Motor neuron (in vitro differentiated cells): ENCODE measurements around the gene NECTIN4. TPM values are rescaled to one million over a fixed set of nuclear protein-coding genes. Genes with fewer than 3 reads are reported as not detected.
"Not testable (repeated sequence)": the region's sequence is repeated elsewhere in the genome, so short reads cannot be mapped to it uniquely, and the experiment has no call there.

ENCODE experiments used
- ATAC-seq, 8 experiments: fragments of 200-7000 bp; cut with Tn5 transposase; replicated peaks in 6 of 8; 2 replicates each; pipeline ENCODE4 v1.8.0; 2021; ENCODE audit warnings: mild to moderate bottlenecking in 8 of 8, moderate library complexity in 8 of 8
- H3K27ac ChIP-seq, 2 donors: fragments of 250-450 bp; sonication (Bioruptor Pico); 2 replicates each; pipeline ENCODE4 v1.9.0; 2021; ENCODE audit warnings: antibody characterized with exemption in 2 of 2, mild to moderate bottlenecking in 2 of 2, moderate library complexity in 1 of 2
- H3K4me1 ChIP-seq, 2 donors: fragments of 250-450 bp; sonication (Bioruptor Pico); replicated peaks in 1 of 2; 2 replicates each; pipeline ENCODE4 v1.6.1; 2021; ENCODE audit warnings: antibody characterized with exemption in 2 of 2, mild to moderate bottlenecking in 2 of 2, moderate library complexity in 1 of 2
- H3K4me3 ChIP-seq, 5 donors: fragments of 250-450 bp; sonication (Bioruptor Pico); 2 replicates each; pipeline ENCODE4 v1.9.0; 2021; ENCODE audit warnings: antibody characterized with exemption in 5 of 5, mild to moderate bottlenecking in 5 of 5, moderate library complexity in 4 of 5
- WGBS, 10 experiments: fragments of 450-650 bp; shearing (Covaris generic); methylation state at CpG; one replicate each; pipeline ENCODE4 v1.0.0; 2022; 5-methylcytosine and 5-hydroxymethylcytosine counted together
- in situ Hi-C, 9 experiments: fragments of 400-800 bp; cut with MboI; loops; one replicate each; pipeline ENCODE4 v1.15.0; 2021; ENCODE audit warnings: low sequenced_read_pairs in 9 of 9, low pct_unique_long_range_greater_than_20kb in 2 of 9; ENCODE audit not compliant: unreplicated experiment in 9 of 9
- total RNA-seq, 8 experiments: library from RNA; unstranded; fragments of 300-600 nt; gene quantifications; 2 replicates each; pipeline versions ENCODE4 v1.2.3 to v1.2.4, GENCODE V29; 2022

NECTIN4 gene
- total RNA-seq, 8 experiments from 2014 or later: 0.14 to 29.1 (median 0.85) TPM; not detected in 1

- 83 to 100% (median 95%) methylated on average over 1 to 3 of the region's 3 CpGs; no CpG with 5 or more reads in 2 of the 10 experiments for WGBS, 10 experiments
- Histone ChIP-seq H3K27ac (no peak overlapping the region), H3K4me1 (peaks cover 22% of the 10 kb centered on the region in 2 donors), H3K4me3 (no peak overlapping the region)
- in situ Hi-C loops: no loop called here
- ATAC-seq: no peak
Observed at GRCh38 chr1:161121042-161121650, 31.8 kb upstream of the NECTIN4 start.

- ATAC-seq: peak in 3 of 8 experiments; percentile 53 to 60 (median 58)
- H3K4me1 ChIP-seq: peaks cover 23 to 24% of the 10 kb centered on the region in 2 donors
- in situ Hi-C loops: no loop called here
- peak overlapping the region in 4 of 5 donors; percentile 76 to 98 (median 82) for H3K4me3 ChIP-seq
- H3K27ac ChIP-seq: no peak overlapping the region
- WGBS, 10 experiments: 33 to 100% (median 57%) methylated on average over 1 to 10 of the region's 10 CpGs; no CpG with 5 or more reads in 2 of the 10 experiments
Observed at GRCh38 chr1:161119092-161119903, 29.9 kb upstream of the NECTIN4 start.

DNA sequence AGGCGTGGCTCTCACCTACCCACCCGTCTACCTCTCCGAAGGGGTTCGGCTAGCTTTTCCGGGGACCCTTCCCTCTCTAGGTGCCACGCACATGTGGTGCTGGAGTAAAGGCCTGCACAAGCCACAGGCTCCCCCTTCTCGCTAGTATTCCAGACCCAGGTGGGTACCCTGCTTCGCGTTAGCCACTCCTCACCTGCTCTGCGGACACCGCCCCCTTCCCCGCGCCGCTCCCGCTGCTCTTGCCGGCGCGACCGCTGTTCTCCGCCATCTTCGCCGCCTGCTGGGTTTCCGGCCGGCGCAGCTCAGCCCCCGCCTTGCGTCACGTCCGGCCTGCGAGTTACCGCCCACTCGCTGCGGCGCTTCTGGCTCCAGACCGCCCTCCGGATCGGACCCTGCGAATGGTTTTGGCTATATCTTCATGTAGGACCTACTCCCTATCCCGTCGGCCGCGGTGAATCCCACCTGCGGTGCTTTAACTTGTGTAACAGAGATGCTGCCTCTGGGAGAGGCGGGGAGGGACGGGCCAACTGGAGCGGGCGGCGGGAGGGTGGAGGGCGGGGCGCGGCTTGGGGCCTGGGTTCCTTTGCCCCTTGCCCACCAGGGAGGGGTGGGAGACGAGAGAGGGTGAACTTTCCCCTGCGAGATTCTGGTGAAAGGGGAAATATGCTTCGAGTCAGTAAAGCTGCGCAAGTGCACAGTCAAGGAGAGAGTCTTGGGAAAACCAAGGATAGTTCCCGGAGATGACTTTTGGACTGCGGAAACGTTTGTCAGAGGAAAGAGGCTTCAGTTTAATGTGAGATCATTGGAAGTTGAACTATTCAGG lies 28.6 kb upstream of the NECTIN4 start, which contains the start of the genes NIT1 and PFDN2:
Gene NIT1, plus strand, starts transcription at position 347 of the 823 bp plus-strand sequence. Its CDS starts 72 bp downstream, at position 419.
Gene PFDN2, minus strand, starts transcription at position 279 of the 823 bp plus-strand sequence. Its CDS starts 11 bp downstream, at position 268.
- 0 to 20% (median 1%) methylated on average over 1 to 22 of the region's 58 CpGs; no CpG with 5 or more reads in 4 of the 10 experiments for WGBS, 10 experiments

DNA sequence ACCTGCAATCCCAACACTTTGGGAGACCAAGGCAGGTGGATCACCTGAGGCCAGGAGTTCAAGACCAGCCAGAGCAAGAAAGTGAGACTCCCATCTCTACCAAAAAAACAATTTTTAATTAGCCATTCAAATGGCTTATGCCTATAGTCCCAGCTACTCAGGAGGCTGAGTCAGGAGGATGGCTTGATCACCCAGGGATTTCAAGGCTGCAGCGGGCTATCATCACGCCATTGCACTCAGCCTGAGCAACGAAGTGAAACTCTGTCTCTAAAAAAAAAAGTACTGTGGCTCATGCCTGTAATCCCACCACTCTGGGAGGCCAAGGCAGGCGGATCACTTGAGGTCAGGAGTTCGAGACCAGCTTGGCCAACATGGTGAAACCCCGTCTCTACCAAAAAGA lies 26.6 kb upstream of the NECTIN4 start:
- peaks cover 24 to 26% of the 10 kb centered on the region in 2 donors for H3K4me1 ChIP-seq
- WGBS, 10 experiments: 80 to 100% (median 94%) methylated on average over 1 to 6 of the region's 6 CpGs; no CpG with 5 or more reads in 5 of the 10 experiments
- H3K4me3 ChIP-seq, in situ Hi-C loops, ATAC-seq, H3K27ac ChIP-seq: not testable (repeated sequence)

More for the DNA sequence above, 28.6 kb upstream of the NECTIN4 start, which contains the start of the genes NIT1 and PFDN2:
- in situ Hi-C loops: no loop called here
- Histone ChIP-seq H3K4me3 (peak within 1 kb of the TSS; percentile 71 to 98 (median 77)), H3K27ac (peak within 1 kb of the TSS; percentile 87 to 94), H3K4me1 (peaks cover 23 to 24% of the 10 kb centered on the region in 2 donors)
- peak; percentile 72 to 94 (median 92) for ATAC-seq

DNA sequence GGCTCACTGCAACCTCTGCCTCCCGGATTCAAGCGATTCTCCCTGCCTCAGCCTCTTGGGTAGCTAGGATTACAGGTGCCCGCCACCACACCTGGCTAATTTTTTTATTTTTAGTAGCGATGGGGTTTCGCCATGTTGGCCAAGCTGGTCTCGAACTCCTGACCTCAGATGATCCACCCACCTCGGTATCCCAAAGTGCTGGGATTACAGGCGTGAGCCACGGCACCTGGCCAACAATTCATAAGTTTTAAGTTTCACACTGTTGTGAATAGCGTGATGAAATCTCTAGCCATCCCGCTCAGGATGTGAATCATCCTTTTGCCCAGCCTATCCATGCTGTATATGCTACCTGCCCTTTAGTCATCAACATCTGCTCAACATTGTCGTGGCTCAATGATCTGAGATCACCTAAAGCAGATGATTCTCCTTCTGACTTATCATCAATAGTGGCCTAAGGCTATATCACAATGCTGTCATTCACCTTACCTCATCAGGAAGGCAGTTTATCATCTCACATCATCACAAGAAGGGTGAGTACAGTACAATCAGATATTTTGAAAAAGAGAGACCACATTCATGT lies 25.9 kb upstream of the NECTIN4 start:
- peak in 4 of 8 experiments; percentile 15 to 32 (median 20) for ATAC-seq
- no peak overlapping the region for H3K27ac ChIP-seq
- H3K4me3 ChIP-seq: no peak overlapping the region
- in situ Hi-C loops: no loop called here
- H3K4me1 ChIP-seq: peaks cover 24 to 26% of the 10 kb centered on the region in 2 donors
- WGBS, 10 experiments: 46 to 100% (median 91%) methylated on average over 2 to 12 of the region's 12 CpGs; no CpG with 5 or more reads in 1 of the 10 experiments

- Histone ChIP-seq H3K4me1 (peaks cover 22 to 24% of the 10 kb centered on the region in 2 donors), H3K4me3 (no peak overlapping the region), H3K27ac (no peak overlapping the region)
- WGBS, 10 experiments: 60 to 100% (median 83%) methylated on average over 1 to 2 of the region's 2 CpGs; no CpG with 5 or more reads in 3 of the 10 experiments
- no peak for ATAC-seq
- in situ Hi-C loops: no loop called here
Observed at GRCh38 chr1:161114556-161114955, 25.2 kb upstream of the NECTIN4 start.

- no peak for ATAC-seq
- Histone ChIP-seq H3K4me1 (peaks cover 16 to 18% of the 10 kb centered on the region in 2 donors), H3K27ac (no peak overlapping the region), H3K4me3 (no peak overlapping the region)
- WGBS, 10 experiments: 22 to 100% (median 96%) methylated on average over 1 of the region's 1 CpG; no CpG with 5 or more reads in 2 of the 10 experiments
- in situ Hi-C loops: no loop called here
Observed at GRCh38 chr1:161113915-161114314, 24.6 kb upstream of the NECTIN4 start.

DNA sequence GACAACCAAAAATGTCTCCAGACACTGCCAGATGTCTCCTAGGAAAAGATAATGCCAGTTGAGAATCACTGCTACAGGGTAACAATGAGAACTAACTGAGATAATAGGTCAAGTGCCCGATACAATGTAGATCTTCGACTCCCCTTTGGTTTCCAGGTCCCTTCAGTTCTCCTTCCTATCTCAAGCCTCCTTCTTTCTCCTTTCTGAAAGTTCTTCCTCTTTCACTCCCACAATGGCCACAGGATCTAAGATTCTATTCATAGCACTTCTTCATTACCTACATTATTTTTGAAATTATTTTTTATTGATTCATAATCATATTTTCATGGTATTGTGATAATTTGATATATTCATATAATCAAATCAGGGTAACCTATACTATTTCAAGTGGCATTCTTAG lies 22.2 kb upstream of the NECTIN4 start:
- no peak for ATAC-seq

GRCh38 chr1:161111117-161111516 lies 21.8 kb upstream of the NECTIN4 start:
- 92 to 100% (median 100%) methylated on average over 1 to 3 of the region's 3 CpGs; no CpG with 5 or more reads in 3 of the 10 experiments for WGBS, 10 experiments
- in situ Hi-C loops: no loop called here
- Histone ChIP-seq H3K27ac (no peak overlapping the region), H3K4me1 (peaks cover 2 to 4% of the 10 kb centered on the region in 2 donors), H3K4me3 (no peak overlapping the region)
- ATAC-seq: no peak

More for the DNA sequence above, 22.2 kb upstream of the NECTIN4 start:
- in situ Hi-C loops: no loop called here
- Histone ChIP-seq H3K4me1 (peaks cover 6 to 8% of the 10 kb centered on the region in 2 donors), H3K4me3 (no peak overlapping the region), H3K27ac (no peak overlapping the region)
- 72 to 100% (median 98%) methylated on average over 1 to 2 of the region's 2 CpGs; no CpG with 5 or more reads in 2 of the 10 experiments for WGBS, 10 experiments

DNA sequence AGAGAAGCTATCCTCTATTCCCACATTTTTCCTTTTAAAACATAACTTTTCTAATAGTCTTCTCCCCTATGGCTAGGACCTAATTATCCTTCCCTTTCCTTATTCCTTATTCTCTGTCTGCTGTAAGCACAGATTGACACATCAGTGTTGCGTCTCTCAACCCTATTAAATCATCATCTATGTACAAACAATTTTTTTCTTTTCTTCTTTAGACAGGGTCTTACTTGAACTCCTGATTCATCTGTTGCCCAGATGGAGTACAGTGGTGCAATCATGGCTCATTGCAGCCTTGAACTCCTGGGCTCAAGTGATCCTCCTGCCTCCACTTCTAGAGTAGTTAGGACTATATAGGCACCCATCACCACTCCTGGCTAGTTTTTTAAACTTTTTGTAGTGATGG lies 17.1 kb upstream of the NECTIN4 start:
- ATAC-seq: no peak

GRCh38 chr1:161100556-161100955 lies 11.2 kb upstream of the NECTIN4 start:
- no peak for ATAC-seq
- Histone ChIP-seq H3K4me3 (no peak overlapping the region), H3K4me1 (peaks cover 2 to 9% of the 10 kb centered on the region in 2 donors), H3K27ac (no peak overlapping the region)
- in situ Hi-C loops: no loop called here
- WGBS, 10 experiments: 0 to 100% (median 89%) methylated on average over 1 to 2 of the region's 2 CpGs; no CpG with 5 or more reads in 3 of the 10 experiments

More for the DNA sequence above, 17.1 kb upstream of the NECTIN4 start:
- no peaks in the 10 kb centered on the region for H3K4me1 ChIP-seq
- 80 to 100% (median 100%) methylated on average over 1 of the region's 1 CpG for whole genome bisulfite sequencing, 10 experiments
- no peak overlapping the region for H3K27ac ChIP-seq
- H3K4me3 ChIP-seq: no peak overlapping the region
- in situ Hi-C loops: no loop called here
